Small intestine (tissue), 16 donors: Measurements from ENCODE around the gene GDAP2. TPM values are rescaled to one million over a fixed set of nuclear protein-coding genes. Genes with fewer than 3 reads are reported as not detected.

Experiments
- DNase-seq, 2 donors: peaks; one replicate each; pipeline versions ENCODE4 v3.0.0 to v3.0.0-alpha.2; 2013
- FAIRE-seq: peaks from 2 replicates; lab custom pipeline; 2012; peaks lifted over from hg19 to GRCh38; lab: Jason Lieb, UNC
- H3K27ac ChIP-seq, 3 donors: one replicate each; pipeline ENCODE4 v1.5.1; 2013; ENCODE audit warnings: low read length in 2 of 3, mild to moderate bottlenecking in 2 of 3, control low read depth in 1 of 3, inconsistent platforms in 1 of 3, low read depth in 1 of 3, moderate library complexity in 1 of 3
- H3K27me3 ChIP-seq, 3 donors: one replicate each; pipeline ENCODE4 v1.6.1; 2013; ENCODE audit warnings: low read length in 3 of 3, inconsistent platforms in 1 of 3; ENCODE audit not compliant: control insufficient read depth in 3 of 3, insufficient read depth in 3 of 3
- H3K36me3 ChIP-seq, 3 donors: one replicate each; pipeline ENCODE4 v1.6.1; 2013; ENCODE audit warnings: low read length in 3 of 3, inconsistent platforms in 1 of 3, low read depth in 1 of 3, mild to moderate bottlenecking in 1 of 3, moderate library complexity in 1 of 3; ENCODE audit not compliant: control insufficient read depth in 3 of 3, insufficient read depth in 2 of 3
- H3K4me1 ChIP-seq, 3 donors: one replicate each; pipeline ENCODE4 v1.6.1; 2013; ENCODE audit warnings: low read length in 2 of 3, inconsistent platforms in 1 of 3, low read depth in 1 of 3, mild to moderate bottlenecking in 1 of 3, moderate library complexity in 1 of 3; ENCODE audit not compliant: control insufficient read depth in 3 of 3, insufficient read depth in 2 of 3
- H3K4me3 ChIP-seq, 3 donors: one replicate each; pipeline ENCODE4 v1.5.1; 2013; ENCODE audit warnings: low read length in 3 of 3, control low read depth in 1 of 3, inconsistent platforms in 1 of 3, low read depth in 1 of 3, mild to moderate bottlenecking in 1 of 3, moderate library complexity in 1 of 3
- H3K9me3 ChIP-seq, 2 donors: one replicate each; pipeline ENCODE4 v1.6.1; 2013; ENCODE audit warnings: low read depth in 1 of 2, low read length in 1 of 2; ENCODE audit not compliant: control insufficient read depth in 2 of 2, insufficient read depth in 1 of 2
- WGBS, 3 donors: extraction: QIAGEN DNeasy Blood & Tissue Kit; methylation state at CpG; one replicate each; pipeline ENCODE4 v1.1.7; 2013; 5-methylcytosine and 5-hydroxymethylcytosine counted together
- long read RNA-seq, 10 donors: transcript quantifications; one replicate each; lab custom pipeline, GENCODE V29; 2026
- polyA plus RNA-seq, 4 donors: library from polyadenylated mRNA; stranded (reverse) in 3 of 4; unstranded in 1 of 4; fragments of 200-250 nt in 3 of 4; fragments of 120-200 nt in 1 of 4; gene quantifications; one replicate each; pipeline versions ENCODE4 v1.2.1 to v1.2.3, GENCODE V29; 2013
- donor health status: healthy with polysubstance abuse.
- donor health status: control.
- donor health status: control.
- donor health status: Bipolar disorder and iron deficiency.
- donor health status: healthy.

GDAP2 gene
- 10 to 100 TPM in 1 of 4 donors, 1 to 10 TPM in 3; 4.6 to 16.8 (median 7.8) TPM for polyA plus RNA-seq
- long read RNA-seq, donor 1: 0 reads
- long read RNA-seq, donor 2: 0 reads
- long read RNA-seq, donor 3: 0 reads
- long read RNA-seq, donor 4: 0 reads
- long read RNA-seq, donor 5: 0 reads
- long read RNA-seq, donor 6, full-length matches to known transcripts: 3 of 3 reads
- long read RNA-seq, donor 6, partial matches to known transcripts: 0 of 3 reads
- long read RNA-seq, donor 6, other reads (novel, unspliced or antisense): 0 of 3 reads
- long read RNA-seq, donor 7: 0 reads
- long read RNA-seq, donor 8: 0 reads
- long read RNA-seq, donor 9, partial matches to known transcripts: 0 of 2 reads
- long read RNA-seq, donor 9, other reads (novel, unspliced or antisense): 0 of 2 reads
- long read RNA-seq, donor 10, full-length matches to known transcripts: 1 of 1 reads
- long read RNA-seq, donor 10, partial matches to known transcripts: 0 of 1 reads
- long read RNA-seq, donor 10, other reads (novel, unspliced or antisense): 0 of 1 reads

DNA sequence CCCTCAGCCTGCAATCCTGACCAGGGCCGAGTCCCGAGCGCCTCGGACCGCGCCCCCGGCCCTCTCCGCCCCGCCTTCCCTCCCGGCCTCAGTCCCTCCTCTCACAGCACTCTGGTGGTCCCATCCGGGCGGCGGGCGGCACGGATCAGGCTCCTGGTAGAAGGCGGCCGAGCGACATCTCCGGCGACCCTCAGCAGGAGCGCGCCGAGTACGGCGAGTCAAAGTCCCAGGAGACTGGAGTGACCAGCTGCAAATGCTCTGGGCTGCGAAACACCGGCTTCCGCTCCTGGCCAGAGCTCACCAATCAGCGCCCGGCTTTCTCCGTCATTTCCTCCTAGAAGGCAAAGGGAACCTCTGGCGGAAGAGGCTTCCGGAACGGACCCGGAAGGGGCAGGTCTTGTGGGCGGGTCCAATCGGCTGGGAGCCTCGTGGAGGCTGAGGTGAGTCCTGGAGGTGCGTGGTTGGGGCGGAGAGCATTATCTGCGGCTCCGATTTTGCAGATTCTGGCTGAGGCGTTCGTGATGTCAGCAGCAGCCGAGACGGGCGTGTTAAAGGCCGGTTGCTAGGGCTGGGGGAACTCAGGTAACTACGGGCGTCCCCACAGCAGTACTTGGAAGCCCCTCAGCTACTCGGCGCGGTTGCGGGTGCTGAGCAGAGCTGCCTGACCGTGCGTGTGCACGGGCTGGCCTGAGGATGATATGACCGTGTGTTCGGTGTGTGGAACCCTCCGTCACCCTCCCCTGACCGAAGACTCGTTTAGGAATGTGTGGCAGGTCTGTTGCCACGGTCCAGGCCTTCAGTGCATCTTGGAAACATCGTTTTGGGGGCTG lies at the start of gene GDAP2, which contains the start of gene WDR3:
GDAP2 (minus strand) TSS at position 279 of the 830 bp plus-strand sequence. CDS start 9,264 bp downstream, outside the sequence.
WDR3 (plus strand) TSS at position 397 of the 830 bp plus-strand sequence. CDS start 3,581 bp downstream, outside the sequence.
- no peaks in the 10 kb centered on the region for H3K9me3 ChIP-seq
- H3K4me3 ChIP-seq: peak within 1 kb of the TSS; percentile 52 to 87 (median 72)
- peak within 1 kb of the TSS; percentile 72 to 90 (median 85) for H3K27ac ChIP-seq
- peaks cover 0 to 6% (median 1%) of the 10 kb centered on the region in 3 donors for H3K36me3 ChIP-seq
- no peak for FAIRE-seq
- H3K27me3 ChIP-seq: no peaks in the 10 kb centered on the region
- peaks cover 2 to 11% (median 2%) of the 10 kb centered on the region in 3 donors for H3K4me1 ChIP-seq
- WGBS, 3 donors: 0 to 1% (median 1%) methylated on average over 64 of the region's 64 CpGs
- peak; percentile 98 to 99 for DNase-seq

DNA sequence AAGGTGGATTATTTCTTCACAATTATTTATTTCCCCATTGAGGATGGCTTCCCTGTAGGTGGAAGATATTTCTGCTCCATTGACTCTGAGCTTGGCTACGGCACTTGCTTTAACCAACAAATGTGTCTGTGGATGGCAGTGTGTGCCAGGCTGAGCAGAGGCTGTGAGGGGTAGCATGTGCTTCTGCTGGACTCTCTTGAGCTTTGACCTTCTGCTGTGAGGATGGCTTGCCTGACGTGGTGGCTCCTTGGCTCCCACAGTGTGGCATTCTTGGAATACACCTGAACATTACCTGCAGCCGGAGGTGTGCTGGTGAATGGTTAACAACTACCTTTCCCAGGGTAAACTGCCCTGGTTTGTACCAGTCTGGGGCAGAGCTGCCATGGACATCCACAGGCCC lies 47.0 kb upstream of the GDAP2 start:
- Histone ChIP-seq H3K36me3 (no peaks in the 10 kb centered on the region), H3K4me1 (no peaks in the 10 kb centered on the region), H3K27ac (no peak overlapping the region), H3K27me3 (no peaks in the 10 kb centered on the region), H3K4me3 (no peak overlapping the region), H3K9me3 (no peaks in the 10 kb centered on the region)
- WGBS, 3 donors: 35 to 67% (median 38%) methylated on average over 3 of the region's 3 CpGs
- FAIRE-seq (no peak), DNase-seq (no peak)

DNA sequence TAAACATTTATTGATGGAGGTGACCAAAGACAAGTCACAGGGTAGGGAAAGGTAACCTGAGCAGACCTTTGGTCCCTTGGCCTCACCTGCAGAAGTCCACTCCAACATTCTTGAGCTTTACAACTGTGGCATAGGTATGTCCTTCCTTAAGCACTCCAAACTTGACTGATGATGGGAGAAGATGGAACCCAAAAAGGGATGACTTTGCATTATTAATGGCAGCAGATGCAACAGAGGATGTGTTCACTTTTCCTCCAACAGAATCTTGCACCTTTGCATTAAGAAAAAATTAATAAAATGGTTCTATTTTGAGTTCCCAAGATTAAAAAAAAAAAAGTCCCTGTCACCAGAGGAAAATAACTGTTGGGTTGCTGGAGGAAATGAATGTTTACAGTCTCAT lies 42.4 kb upstream of the GDAP2 start:
- H3K27me3 ChIP-seq: no peaks in the 10 kb centered on the region
- no peak overlapping the region for H3K4me3 ChIP-seq
- FAIRE-seq (no peak), DNase-seq (no peak)
- H3K27ac ChIP-seq: no peak overlapping the region
- H3K36me3 ChIP-seq: no peaks in the 10 kb centered on the region
- H3K9me3 ChIP-seq: no peaks in the 10 kb centered on the region
- H3K4me1 ChIP-seq: no peaks in the 10 kb centered on the region

GRCh38 chr1:117970252-117970651 lies 40.8 kb upstream of the GDAP2 start:
- no peak for FAIRE-seq
- H3K4me1 ChIP-seq: no peaks in the 10 kb centered on the region
- 87 to 89% (median 87%) methylated on average over 9 of the region's 9 CpGs for WGBS, 3 donors
- H3K27ac ChIP-seq: no peak overlapping the region
- H3K9me3 ChIP-seq: no peaks in the 10 kb centered on the region
- H3K4me3 ChIP-seq: no peak overlapping the region
- no peak for DNase-seq
- H3K27me3 ChIP-seq: no peaks in the 10 kb centered on the region
- H3K36me3 ChIP-seq: no peaks in the 10 kb centered on the region

GRCh38 chr1:117967881-117968280 lies 38.5 kb upstream of the GDAP2 start:
- no peak for DNase-seq
- Histone ChIP-seq H3K36me3 (no peaks in the 10 kb centered on the region), H3K4me3 (no peak overlapping the region), H3K27ac (no peak overlapping the region), H3K9me3 (no peaks in the 10 kb centered on the region), H3K27me3 (no peaks in the 10 kb centered on the region), H3K4me1 (no peaks in the 10 kb centered on the region)
- no peak for FAIRE-seq
- 5 to 12% (median 9%) methylated on average over 1 of the region's 1 CpG for WGBS, 3 donors

- H3K9me3 ChIP-seq: no peaks in the 10 kb centered on the region
- H3K27ac ChIP-seq: no peak overlapping the region
- H3K4me3 ChIP-seq: no peak overlapping the region
- DNase-seq (no peak), FAIRE-seq (no peak)
- H3K4me1 ChIP-seq: no peaks in the 10 kb centered on the region
- WGBS, 3 donors: 52 to 69% (median 57%) methylated on average over 4 of the region's 4 CpGs
- no peaks in the 10 kb centered on the region for H3K36me3 ChIP-seq
- H3K27me3 ChIP-seq: no peaks in the 10 kb centered on the region
These were observed 38.1 kb upstream of the GDAP2 start for GRCh38 chr1:117967477-117967876.

DNA sequence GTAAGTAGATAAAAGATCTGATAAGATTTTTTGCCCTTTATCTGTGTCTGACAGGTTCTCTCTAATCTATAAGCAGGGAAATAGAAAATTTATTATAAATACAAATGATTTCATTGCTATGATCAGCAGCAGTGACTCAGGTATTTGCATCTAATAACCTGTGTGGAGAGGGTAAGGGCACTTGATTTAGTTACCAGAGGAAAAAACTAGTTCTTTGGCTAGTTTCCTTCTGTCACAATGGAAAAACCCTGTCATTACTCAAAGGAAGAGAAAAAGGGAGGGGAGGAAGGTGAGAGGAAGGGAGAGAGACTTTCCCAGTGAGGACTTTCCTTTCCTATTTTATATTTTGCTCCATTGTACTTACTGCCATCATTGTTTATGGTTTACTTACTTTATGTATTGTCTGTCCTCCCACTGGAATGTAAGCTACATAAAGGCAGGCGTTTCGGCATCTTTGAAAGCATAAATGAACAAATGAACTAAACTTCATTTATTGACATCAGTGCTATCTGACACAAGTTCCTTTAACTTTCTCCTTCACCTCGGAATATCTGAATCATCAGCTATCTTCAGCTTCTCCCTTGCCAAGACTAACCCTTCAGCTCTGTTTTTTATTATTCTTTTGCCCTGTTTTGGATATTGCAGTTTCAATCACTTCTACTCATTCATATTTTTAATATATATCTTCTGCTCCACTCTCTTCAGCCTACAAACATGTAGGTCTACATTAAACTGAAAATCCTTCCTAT lies 35.0 kb upstream of the GDAP2 start:
- 91 to 92% (median 91%) methylated on average over 3 of the region's 3 CpGs for WGBS, 3 donors
- H3K36me3 ChIP-seq: peaks cover 0 to 2% (median 1%) of the 10 kb centered on the region in 3 donors
- no peak for FAIRE-seq
- H3K4me3 ChIP-seq: no peak overlapping the region
- H3K27ac ChIP-seq: no peak overlapping the region
- no peaks in the 10 kb centered on the region for H3K4me1 ChIP-seq
- DNase-seq: no peak
- no peaks in the 10 kb centered on the region for H3K27me3 ChIP-seq
- no peaks in the 10 kb centered on the region for H3K9me3 ChIP-seq

DNA sequence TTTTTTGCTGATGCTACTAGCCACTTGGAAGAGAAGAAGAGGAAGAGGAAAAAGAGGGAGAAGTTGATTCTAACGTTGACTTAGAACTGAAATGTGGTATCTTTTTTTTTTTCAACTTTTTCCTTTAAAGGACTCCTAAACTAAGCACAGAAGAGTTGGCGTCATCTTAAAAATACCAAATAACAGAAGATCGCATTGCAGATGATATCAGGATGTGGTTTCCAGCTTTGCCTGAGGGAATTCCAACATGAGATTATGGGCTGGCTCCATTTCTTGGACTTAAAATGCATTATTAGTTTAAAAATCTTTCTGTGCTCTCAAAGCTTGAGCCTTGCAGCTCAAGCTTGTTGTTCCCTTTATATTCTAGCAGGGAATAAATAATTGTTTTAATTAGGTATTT lies 29.9 kb upstream of the GDAP2 start:
- Histone ChIP-seq H3K27me3 (no peaks in the 10 kb centered on the region), H3K4me3 (no peak overlapping the region), H3K4me1 (no peaks in the 10 kb centered on the region), H3K9me3 (no peaks in the 10 kb centered on the region), H3K27ac (no peak overlapping the region), H3K36me3 (peaks cover 6 to 7% (median 6%) of the 10 kb centered on the region in 3 donors)
- 78 to 81% (median 81%) methylated on average over 3 of the region's 3 CpGs for WGBS, 3 donors
- FAIRE-seq: no peak
- no peak for DNase-seq
